ENCODE results near the gene SLC26A8.
A peak's percentile ranks its signal among the peaks of the same experiment; 100 is the strongest.
"Not testable (repeated sequence)": the region's sequence is repeated elsewhere in the genome, so short reads cannot be mapped to it uniquely, and the experiment has no call there.

The SLC26A8 gene

GRCh38 chr6:36000451-36000850 is 24.0 kb downstream of the SLC26A8 start:
- DNase-seq: no peak

GRCh38 chr6:35993150-35993549 is 31.3 kb downstream of the SLC26A8 start:
- DNase-seq: no peak

- not testable (repeated sequence) for DNase-seq
Measured at GRCh38 chr6:35988047-35988446, 36.4 kb downstream of the SLC26A8 start.

GRCh38 chr6:35984701-35985100 is 39.7 kb downstream of the SLC26A8 start:
- no peak for DNase-seq

- DNase-seq: no peak
Measured at GRCh38 chr6:35980991-35981645, 43.3 kb downstream of the SLC26A8 start.

GRCh38 chr6:35980126-35980525 is 44.3 kb downstream of the SLC26A8 start:
- DNase-seq: not testable (repeated sequence)

GRCh38 chr6:35977308-35977707 is 47.1 kb downstream of the SLC26A8 start:
- peak; percentile 7 for DNase-seq

- DNase-seq: no peak
Measured at GRCh38 chr6:35973670-35974222, 50.7 kb downstream of the SLC26A8 start.

- peak; percentile 18 for DNase-seq
Measured at GRCh38 chr6:35972471-35973367, 51.7 kb downstream of the SLC26A8 start.

GRCh38 chr6:35970181-35970580 is 54.3 kb downstream of the SLC26A8 start:
- DNase-seq: no peak

GRCh38 chr6:35969646-35970045 is 54.8 kb downstream of the SLC26A8 start:
- DNase-seq: no peak

- DNase-seq: no peak
Measured at GRCh38 chr6:35968821-35969220, 55.6 kb downstream of the SLC26A8 start.

- DNase-seq: peak; percentile 14
Measured at GRCh38 chr6:35967076-35967774, 57.2 kb downstream of the SLC26A8 start.

GRCh38 chr6:35962779-35963560 is 61.5 kb downstream of the SLC26A8 start:
- no peak for DNase-seq

GRCh38 chr6:35960187-35960586 is 64.3 kb downstream of the SLC26A8 start:
- DNase-seq: no peak

GRCh38 chr6:35955970-35956369 is 68.5 kb downstream of the SLC26A8 start:
- no peak for DNase-seq

- no peak for DNase-seq
Measured at GRCh38 chr6:35955521-35955920, 68.9 kb downstream of the SLC26A8 start.

- DNase-seq: no peak
Measured at GRCh38 chr6:35955071-35955470, 69.4 kb downstream of the SLC26A8 start.

GRCh38 chr6:35954333-35954732 is 70.1 kb downstream of the SLC26A8 start:
- no peak for DNase-seq

- no peak for DNase-seq
Measured at GRCh38 chr6:35948725-35949124, 75.7 kb downstream of the SLC26A8 start.

GRCh38 chr6:35945650-35946025 is 78.8 kb downstream of the SLC26A8 start:
- no peak for DNase-seq

GRCh38 chr6:35943390-35943789 is 81.1 kb downstream of the SLC26A8 start:
- DNase-seq: no peak

- DNase-seq: no peak
Measured at GRCh38 chr6:35942355-35942754, 82.1 kb downstream of the SLC26A8 start.
